Measurements from ENCODE around the gene ERRFI1.

Gene ERRFI1

DNA sequence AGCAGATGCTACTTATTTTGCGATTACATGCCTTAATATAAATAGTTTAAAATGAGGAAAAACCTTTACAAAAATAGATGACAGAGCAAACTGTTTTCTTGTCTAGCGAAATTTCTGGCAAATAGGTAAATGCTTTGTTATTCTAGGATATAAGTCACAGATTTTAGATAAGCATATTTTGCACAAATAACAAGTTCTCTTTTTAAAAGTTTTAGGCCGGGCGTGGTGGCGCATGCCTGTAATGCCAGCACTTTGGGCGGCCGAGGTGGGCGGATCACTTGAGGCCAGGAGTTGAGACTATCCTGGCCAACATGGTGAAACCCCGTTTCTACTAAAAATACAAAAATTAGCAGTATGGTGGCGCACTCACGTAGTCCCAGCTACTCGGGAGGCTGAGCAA, 20.3 kb upstream of the ERRFI1 start:
- DNase-seq (ENCODE audit: low read depth in 3 of 3), result no peak

DNA sequence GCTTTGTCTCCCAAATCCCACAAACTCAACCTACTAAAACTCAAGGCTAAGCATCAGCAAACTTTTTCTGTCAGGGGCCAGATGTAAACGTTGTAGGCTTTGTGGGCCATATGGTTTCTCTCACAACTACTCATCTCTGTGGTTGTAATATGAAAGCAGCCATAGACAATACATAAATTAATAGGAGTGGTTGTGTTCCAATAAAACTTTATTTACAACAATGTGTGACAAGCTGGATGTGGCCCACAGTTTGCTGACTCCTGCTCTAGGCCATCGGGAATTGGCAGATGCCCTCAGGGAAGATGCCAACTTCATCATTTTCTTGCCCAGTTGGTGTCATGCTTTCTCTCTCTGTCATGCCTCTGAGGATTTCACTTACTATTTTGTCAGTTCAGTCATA, 17.5 kb upstream of the ERRFI1 start:
- no peak for DNase-seq (ENCODE audit: low read depth in 3 of 3)

DNA sequence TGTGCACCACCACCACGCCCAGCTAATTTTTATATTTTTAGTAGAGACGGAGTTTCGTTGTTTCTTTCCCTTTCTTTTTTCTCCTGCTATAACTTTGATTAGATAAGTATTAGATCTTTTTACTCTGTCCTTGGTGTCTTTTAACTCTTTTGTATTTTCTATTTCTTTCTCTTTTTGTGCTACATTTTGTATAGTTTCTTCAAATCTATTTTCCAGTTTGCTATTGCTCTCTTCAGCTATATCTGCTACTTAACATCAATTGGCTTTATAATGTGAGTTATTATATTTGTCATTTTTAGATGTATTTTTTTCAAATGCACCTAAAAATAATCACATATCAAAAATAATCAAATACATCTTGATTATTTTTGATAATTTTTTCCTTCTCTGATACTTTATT, 16.0 kb upstream of the ERRFI1 start:
- DNase-seq (ENCODE audit: low read depth in 3 of 3), result no peak

DNA sequence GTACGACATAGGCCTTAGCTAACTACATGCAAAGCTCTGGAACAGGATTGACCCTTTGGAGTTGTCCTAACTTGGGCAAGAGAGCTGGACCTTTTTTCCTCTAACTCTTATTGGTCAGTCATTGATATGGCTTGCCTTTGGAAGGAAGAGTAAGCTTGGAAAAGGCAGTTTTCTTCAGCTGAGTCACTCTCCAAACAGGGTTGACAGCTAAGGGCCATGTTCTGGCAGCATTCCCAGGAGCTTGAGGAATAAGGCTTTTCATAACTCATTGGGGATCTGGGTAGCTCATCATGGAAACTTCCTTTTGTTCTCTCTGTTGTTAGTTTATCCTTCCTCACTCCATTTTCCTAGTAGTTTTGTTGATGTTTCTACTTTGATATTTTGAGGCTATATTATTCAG, 14.5 kb upstream of the ERRFI1 start:
- DNase-seq (ENCODE audit: low read depth in 3 of 3), result no peak

DNA sequence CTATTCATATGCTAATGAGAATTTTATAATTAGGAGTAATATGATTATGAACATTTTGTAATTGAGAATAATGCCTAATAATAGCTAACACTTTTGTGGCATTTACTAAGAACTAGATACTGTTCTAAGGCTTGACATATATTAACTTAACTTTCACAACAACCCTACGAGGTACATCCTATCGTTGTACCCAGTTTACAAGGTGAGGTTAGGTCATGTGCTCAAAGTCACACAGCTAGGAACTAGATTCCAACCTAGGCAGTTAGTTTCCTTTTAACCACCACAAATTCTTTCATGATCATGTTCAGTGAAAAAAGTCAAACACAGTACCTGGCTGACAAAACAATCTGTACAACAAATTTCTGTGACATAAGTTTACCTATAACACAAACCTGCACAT, 13.0 kb upstream of the ERRFI1 start:
- no peak for DNase-seq (ENCODE audit: low read depth in 3 of 3)

DNA sequence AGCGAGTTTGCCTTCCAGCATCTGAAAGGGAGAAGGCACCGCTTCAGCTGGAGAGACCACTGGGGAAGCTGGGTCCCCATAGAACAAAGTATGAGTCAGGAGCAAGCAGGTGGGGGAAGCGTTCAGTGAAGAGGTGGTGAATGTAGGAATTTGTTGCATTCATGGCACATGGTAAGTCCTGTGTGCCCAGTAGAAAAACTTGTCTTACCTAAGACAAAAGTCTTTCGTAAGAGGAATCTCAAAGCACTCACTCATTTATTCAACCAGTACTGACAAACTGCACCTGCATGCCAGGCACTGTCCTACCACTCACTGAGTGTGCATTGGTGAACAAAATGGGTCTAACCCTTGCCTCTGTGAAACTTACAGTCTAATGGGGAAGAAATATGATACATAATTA, 9.2 kb upstream of the ERRFI1 start:
- no peak for DNase-seq (ENCODE audit: low read depth in 3 of 3)

DNA sequence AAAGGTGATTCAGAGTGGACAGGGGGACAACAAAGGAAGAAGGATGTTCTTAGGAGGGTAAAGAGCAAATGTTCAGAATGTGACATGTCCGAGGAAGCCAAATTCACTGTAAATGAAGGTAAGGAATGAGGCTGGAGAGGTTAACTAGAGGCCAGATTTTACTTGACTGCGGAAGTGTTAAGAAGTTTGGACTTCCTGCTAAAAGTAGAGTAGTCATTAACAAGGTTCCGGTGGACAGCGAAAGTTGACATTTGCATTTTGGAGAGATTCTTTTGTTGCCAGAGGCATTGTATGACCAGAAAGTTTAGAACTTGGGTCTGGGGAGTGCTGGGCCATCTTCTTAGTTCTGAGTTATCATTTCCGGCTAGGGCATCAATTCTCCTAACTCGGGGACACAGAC, 7.2 kb upstream of the ERRFI1 start:
- no peak for DNase-seq (ENCODE audit: low read depth in 3 of 3)

DNA sequence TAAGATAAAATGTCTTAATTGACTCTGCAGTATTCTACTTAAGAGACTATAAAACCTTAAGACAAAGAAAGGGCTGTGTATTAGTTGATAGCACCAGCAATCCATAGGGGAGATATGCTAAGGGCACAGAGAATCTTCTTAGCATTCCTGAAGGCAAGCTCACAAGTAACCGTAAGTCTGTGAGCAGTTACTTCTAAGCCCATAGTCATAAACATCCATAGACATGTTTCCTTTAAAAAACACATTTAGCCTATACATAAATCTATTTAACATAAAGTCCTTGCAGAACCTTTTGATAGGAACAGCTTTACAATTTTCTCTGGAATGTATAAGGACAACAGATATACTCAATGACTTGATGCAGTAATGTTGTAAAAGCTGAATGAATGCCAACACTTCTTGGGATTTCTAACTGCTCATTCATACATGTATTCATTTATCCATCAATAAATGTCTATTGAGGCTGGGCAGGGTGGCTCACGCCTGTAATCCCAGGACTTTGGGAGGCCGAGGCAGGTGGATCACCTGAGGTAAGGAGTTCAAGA, 6.3 kb upstream of the ERRFI1 start:
- no peak for DNase-seq (ENCODE audit: low read depth in 3 of 3)

DNA sequence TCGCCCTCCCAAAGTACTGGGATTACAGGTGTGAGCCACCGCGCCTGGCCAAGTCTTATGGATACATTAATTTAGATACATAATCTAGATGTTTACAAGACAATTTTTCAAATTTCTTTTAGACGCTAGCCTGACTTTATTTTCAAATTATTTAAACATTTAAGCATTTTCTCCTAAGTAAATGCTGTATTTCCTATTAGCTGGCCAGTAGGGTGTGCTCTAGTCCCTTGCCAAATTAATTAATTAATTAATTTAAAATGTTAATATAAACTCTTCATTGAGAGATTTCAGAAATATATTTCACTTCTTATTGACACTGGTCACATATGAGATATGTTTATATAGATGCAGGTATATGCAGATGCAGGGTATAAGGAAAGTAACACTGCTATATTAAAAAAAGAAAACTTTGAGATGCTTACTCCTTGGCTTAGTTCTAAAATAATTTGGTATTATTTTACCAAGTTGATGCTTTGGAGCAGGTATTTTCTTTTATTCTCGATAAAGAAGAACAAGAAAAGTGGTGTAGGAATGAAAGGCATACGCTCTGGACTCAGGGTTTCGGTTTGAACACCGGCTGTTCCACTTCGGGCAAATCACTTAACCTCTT, 5.2 kb upstream of the ERRFI1 start:
- no peak for DNase-seq (ENCODE audit: low read depth in 3 of 3)

DNA sequence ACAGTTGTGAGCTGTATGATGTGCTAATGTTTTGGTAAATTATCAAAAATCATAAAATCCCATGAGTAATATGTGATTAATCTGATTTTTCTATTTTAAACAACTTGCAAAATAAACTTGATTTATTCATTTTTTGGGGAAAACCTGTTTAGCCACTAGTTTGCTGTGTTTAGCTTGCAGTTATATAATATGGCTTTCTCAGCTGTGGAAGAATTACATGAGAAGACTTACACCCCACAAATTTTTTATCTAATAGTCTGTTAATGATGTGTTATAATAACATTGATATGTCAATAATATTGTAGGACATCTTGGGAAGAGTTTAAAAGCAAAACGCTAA, 2.4 kb upstream of the ERRFI1 start:
- no peak for DNase-seq (ENCODE audit: low read depth in 3 of 3)

DNA sequence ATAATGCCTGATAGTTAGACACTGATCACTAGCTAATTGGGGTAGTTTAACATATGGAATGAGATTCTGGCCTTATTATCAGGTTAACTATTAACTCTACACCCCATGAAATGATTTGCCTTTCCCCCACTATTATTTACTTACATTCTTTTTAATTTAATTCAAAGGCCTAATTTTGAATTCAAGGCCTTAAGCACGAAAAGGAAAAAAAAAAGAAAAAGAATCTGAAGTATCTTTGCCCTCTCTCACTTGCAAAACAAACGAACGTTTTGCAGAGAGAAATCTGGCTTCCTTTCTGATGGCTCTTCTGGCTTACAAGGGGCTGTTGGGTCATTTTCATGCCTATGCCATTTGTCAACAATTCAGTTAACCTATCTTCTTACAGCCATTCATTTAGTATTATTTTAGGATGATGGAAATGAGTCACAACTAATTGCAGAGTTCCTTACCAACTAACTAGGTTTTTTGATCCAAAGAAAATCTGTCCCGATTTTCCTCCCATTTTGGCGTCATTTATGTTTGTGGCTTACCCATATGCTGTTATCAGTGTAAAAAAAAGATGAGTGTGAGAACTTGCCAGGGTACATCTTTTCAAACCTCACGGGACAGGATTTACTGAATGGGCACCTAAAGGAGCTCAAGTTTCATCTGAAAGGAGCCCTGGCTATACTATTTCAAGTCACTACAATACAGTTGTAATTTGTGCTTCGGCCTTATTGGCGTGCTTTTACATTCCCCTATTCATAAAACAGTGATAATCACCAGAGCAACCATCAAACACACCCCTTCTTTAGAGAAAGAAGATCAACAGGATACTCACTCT, 1.9 kb upstream of the ERRFI1 start:
- no peak for DNase-seq (ENCODE audit: low read depth in 3 of 3)

DNA sequence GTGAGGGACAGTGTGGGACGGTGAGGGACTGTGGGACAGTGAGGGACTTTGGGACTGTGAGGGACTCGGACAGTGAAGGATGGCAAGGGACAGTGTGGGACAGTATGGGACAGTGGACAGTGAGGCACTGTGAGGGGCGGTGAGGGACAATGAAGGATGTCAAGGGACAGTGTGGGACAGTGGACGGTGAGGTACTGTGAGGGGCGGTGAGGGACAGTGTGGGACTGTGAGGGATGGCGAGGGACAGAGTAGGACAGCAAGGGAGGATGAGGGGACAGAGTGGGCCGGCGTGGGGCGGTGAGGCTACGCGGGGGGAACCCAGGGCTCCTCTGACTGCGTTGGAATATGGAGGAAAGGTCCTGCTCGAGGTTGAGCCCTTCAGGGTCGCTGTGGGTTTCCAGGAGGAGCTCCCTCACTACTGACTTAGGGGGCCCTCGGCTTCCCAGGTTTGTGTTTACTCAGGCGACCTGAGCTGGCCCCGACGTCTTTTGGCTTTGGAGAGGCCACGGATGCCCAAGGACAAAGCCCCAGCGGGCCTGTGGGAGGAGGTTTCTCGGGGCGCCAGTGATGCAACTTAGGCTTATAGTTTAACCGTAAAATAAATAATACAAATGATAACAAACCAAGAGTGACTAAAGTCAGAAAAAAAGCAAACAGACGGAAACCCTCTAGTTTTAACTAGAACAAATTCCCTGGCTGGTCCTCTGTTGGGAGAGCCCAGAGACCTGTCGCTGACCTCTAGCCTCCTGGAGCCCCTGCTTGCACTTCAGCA, 1.1 kb upstream of the ERRFI1 start:
- DNase-seq (ENCODE audit: low read depth in 3 of 3), result no peak

DNA sequence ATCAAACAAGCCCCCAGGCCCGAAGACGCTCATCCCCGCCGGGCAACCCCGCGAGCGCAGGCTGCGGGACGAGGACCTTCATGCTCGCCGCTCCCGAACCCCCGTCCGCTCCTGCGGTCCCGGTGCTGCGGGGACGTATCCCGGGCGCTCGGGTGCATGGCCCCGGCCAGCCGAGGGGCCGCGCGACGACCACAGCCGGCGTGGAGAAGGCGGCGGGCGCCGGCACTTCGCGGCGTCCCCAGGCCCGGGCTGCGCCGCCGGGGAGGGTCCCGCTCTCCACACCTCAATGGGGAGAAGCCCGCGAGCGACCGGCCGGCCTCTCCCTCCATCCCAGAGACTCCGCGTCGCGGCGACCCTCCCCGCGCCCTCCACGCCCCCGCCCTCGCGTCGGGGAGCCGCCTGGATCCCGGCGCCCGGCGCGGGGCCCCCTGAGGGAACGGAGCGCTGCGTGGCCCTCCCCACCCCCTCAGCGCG, 401 bp downstream of the ERRFI1 start:
- no peak for DNase-seq (ENCODE audit: low read depth in 3 of 3)

DNA sequence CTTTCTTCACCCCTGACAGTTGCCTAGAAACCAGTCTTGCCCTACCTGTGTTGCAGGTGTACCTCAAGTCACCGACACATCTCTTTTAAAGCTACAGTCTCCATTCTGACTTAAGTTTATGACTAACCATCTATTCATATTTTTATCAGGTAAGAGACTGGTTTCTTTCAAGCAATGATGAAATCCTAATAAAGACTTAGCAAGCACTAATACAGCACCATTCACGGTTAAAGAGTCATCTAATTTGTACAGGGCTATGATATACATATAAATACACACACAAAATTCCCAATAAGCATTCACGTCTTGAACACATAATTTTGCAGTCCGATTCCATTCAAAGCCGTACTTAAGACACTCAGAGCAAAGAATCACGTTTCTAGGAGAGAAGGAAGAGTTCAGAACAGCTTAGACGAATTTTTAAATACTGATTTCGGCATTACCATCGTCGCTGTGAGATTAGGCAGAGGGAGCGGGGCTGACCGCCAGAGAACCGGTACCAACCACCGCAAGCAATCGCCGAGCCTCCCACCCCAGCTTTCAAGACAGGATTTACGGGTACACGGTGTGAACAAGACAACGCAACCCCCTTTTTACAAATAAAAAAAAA, 943 bp downstream of the ERRFI1 start:
- no peak for DNase-seq (ENCODE audit: low read depth in 3 of 3)

DNA sequence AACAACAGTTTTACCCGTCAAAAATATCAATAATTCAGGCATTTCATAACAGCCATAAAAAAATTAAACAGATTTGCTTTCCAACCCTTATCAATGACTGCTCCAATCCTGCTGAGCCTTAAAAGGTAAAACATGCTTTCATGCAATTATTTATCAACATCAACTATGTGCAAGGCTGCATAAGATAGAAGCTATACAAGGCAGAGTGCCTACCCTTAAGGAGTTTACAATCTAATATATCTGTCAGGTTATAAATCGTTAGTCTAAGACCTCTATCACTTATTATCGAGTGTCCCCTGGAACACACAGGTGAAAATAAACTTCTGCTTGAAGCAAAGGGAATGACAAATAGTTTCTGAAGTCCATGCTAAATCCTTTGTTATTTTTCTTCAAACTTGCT, 1.8 kb downstream of the ERRFI1 start:
- DNase-seq (ENCODE audit: low read depth in 3 of 3), result no peak

DNA sequence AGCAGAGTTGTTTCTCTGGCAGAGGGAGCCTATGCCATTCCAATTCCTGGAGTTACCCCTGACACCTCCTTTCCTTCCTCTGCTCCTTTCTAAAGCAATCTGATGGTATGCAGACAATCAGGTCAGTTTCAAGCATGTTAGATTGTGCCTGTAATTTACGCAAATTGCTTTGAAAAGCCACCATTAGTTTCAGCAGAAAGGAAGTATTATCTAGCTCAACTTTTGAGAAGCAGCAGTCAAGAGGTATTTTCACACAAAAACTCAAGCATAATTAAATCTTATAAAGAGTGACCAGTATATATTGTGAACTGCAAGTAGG, 2.2 kb downstream of the ERRFI1 start:
- no peak for DNase-seq (ENCODE audit: low read depth in 3 of 3)

DNA sequence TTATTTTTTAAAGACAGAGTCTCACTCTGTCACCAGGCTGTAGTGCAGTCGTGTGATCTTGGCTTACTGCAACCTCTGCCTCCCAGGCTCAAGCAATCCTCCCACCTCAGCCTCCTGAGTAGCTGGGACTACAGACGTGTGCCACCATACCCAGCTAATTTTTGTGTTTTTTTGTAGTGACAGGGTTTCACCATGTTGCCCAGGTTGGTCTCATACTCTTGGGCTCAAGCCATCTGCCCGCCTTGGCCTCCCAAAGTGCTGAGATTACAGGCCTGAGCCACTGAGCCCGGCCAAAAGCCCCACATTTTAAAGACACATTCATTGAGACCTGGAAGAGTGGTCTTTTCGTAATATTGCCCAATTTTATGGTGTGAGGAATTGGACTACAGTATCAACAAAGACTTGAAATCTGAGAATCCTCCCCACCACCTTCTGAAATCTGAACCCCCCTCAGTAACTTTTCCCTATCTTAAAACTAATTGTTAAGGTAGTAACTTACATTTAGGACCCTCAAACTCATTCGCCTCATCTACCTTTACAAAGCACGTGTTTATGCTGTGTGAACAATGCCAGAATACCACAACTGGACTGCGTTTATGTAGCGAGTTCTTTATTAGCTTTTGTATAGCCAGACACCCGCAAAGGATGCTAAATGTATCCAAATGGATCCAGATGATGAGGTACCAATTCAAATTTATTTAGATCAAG, 2.7 kb downstream of the ERRFI1 start:
- DNase-seq (ENCODE audit: low read depth in 3 of 3), result no peak

DNA sequence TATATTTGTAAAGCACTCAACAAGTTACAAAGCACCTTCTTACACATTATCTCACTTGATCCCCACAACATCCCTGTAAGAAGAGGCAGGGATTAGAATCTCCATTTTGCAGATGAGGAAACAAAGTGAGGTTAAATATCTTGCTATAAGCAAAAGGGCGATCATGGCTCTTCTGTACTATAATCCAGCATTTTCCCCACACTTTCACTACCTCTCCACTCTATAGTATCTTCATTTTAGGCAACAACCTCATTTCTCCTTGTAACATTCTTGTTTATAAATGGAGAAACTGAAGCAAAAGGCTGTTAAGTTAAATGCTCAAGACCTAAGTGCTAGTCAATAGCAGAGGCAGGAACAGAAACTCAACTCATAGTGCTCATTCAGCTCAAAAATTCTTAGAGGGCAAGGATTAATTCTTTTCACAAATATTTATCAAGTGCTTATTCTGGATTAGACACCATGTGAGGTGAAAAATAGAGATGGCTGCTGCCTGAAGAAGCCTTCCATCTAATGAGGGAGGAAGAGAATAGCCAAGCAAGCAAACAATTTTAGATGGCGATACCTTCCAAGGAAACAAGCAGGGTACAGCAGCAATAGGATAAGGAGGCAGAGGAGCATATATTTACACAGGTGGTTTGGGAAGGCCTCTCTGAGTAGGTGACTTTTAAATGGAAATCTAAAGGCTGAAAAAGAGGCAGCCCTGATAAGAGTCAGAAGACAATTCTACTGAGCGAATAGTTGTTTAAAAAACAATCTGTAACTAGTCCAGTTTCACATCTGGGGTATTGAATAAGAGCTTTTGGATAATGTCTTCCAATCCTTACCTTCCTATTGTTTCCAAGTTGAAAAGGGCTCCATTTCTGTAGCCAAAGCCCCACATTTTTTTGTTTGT, 3.5 kb downstream of the ERRFI1 start:
- DNase-seq (ENCODE audit: low read depth in 3 of 3), result no peak

DNA sequence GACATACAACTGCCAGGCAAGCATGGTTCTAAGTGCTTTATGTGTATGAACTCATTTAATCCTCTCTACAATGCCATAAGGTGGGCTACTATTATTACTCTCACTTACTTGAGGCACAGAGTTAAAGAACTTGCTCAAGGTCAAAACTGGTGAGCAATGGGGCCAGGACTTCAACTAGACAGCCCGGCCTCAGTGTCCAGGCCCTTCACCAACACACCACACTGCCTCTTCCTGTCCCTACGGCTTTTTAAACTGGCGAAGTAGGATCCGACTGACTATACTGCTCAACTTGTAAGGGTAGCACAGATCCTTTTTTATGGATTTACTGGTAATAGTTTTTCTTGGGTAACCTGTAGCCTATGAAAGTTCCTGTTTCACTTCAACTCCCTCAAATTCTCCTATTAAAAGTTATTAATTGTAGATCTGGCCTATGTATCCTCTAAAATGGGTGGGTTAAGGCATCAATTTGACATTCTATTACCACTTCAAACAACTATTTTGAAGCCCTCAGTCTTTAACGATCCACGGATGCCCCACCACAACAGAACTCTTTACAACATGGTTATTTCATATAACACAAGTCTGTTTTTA, 4.3 kb downstream of the ERRFI1 start:
- no peak for DNase-seq (ENCODE audit: low read depth in 3 of 3)

DNA sequence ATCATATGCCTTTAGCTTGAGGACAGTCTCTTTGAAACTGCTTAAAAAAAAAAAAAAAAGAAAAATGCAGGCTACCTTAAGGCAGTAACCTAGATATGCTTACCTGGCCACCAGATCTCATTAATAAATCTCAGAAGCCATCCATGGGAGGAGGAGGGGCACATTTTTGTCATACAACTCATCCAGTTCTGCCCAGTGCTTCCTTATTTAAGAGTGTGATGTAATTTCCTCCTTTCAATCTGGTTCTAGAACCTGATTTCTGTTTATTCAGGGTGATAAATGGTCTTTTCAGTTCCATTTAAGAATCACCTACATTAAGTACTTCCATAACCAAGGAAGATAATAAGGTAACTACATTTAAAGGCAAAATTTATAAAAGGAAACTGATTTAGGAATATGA, 6.1 kb downstream of the ERRFI1 start:
- no peak for DNase-seq (ENCODE audit: low read depth in 3 of 3)
